SW480 (cell line): ENCODE results near the gene COG2.
"Not testable (repeated sequence)": the region's sequence is repeated elsewhere in the genome, so short reads cannot be mapped to it uniquely, and the experiment has no call there.

ENCODE experiments used
- DNase-seq: peaks from one replicate; pipeline ENCODE4 v3.0.0-alpha.2; 2016; ENCODE audit warnings: low spot score

The COG2 gene, protein sequence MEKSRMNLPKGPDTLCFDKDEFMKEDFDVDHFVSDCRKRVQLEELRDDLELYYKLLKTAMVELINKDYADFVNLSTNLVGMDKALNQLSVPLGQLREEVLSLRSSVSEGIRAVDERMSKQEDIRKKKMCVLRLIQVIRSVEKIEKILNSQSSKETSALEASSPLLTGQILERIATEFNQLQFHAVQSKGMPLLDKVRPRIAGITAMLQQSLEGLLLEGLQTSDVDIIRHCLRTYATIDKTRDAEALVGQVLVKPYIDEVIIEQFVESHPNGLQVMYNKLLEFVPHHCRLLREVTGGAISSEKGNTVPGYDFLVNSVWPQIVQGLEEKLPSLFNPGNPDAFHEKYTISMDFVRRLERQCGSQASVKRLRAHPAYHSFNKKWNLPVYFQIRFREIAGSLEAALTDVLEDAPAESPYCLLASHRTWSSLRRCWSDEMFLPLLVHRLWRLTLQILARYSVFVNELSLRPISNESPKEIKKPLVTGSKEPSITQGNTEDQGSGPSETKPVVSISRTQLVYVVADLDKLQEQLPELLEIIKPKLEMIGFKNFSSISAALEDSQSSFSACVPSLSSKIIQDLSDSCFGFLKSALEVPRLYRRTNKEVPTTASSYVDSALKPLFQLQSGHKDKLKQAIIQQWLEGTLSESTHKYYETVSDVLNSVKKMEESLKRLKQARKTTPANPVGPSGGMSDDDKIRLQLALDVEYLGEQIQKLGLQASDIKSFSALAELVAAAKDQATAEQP

DNA sequence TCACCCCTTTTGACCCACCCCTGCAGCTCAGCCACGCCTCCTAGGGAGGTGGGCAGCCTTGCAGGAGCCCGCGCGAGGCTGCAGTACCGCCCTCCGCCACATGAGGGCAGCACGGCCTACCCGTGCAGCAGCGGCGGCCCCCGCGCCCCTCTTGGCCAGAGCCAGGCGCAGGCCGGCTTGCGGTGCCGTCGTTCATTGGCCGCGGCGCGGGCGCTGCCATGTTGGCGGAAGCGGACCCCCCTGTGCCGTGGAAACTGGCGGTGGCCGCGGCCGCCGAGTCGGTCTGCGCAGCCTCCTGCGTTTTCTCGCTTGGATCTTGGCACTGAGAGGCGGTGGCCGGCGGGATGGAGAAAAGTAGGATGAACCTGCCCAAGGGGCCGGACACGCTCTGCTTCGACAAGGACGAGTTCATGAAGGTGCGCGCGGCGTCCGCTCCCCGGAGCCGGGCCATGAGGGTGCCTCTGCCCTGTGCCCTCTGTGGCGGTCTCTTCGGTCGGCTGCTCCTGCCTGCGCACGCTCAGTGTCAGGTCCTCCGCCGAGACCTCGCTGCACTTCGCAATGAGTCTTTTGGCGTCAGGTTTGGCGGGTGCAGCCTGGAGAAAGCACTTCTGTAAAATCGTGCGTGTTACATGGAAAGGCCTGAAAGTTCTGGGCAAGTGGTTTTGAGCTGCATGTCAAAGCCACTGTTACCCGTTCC lies at the start of gene COG2:
COG2 (plus strand) TSS at position 219 of the 697 bp plus-strand sequence; CDS start at position 345, 126 bp downstream.
- peak; percentile 88 for DNase-seq

DNA sequence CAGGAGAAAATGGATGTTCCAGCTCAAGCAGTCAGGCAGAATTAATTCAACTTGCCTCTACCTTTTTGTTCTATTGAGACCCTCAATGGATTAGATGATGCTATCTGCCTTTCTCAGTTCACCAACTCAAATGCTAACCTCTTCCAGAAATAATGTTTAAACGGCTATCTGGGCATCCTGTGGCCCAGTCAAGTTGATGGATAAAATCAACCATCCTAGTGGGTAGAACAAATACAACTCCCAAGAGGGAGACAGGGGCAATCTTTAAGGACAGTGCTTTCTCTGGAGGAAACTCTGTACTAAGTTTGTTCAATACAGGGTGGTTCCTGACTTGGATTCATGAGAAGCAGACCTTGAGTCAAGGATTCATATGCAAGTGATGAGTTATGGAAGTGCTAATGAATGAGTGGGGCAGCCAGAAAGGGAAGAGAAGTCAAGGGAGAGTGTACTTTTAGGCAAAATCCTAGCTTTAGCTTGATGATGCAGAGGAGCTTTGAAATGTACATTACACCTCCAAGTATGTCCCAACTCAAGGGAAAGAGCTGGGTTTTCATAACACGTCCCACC lies 49.4 kb upstream of the COG2 start:
- no peak for DNase-seq

DNA sequence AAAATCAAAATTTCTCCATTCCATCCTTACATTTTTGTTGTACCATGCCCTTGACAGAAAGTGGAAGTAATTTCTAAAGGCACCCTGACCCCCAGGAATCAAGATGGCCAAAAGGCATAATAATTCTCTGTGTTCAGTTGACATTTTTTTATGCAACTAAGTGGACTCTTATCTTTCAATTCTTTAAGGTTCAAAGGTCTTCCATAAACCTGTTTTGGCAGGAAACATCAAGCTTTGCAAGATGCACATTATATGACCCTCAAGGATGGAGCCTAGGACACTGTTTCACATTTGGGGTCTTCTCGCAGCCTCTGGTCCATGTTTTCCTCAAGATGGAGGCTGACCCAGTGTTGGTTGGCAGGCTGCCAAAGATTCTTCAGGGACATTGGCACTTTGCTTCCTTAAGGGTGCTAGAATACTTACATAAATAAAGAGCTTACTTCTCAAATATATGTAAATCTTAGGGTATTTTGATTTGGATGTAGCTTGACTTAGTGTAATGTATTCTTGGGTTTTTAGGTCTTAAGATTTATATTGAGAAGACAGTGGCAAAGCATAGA lies 48.0 kb upstream of the COG2 start:
- no peak for DNase-seq

DNA sequence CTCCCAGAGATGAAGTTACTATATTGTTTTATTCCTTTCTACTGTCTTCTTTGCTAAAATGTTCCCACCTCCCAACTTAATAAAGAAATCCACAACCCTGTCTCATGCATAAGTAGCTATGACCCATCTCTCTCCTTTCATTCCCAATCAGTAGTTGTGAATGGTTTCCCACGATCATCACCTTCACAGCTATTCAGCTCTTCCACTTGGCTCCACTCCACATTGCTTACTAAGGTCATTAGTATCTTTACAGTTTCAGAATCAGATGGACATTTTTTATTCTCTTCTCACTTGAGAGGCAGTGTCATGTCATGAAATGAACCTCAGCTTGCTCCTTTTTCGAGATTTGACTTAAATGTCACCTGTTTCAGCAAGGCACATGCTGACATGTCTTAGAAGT lies 47.1 kb upstream of the COG2 start:
- no peak for DNase-seq

DNA sequence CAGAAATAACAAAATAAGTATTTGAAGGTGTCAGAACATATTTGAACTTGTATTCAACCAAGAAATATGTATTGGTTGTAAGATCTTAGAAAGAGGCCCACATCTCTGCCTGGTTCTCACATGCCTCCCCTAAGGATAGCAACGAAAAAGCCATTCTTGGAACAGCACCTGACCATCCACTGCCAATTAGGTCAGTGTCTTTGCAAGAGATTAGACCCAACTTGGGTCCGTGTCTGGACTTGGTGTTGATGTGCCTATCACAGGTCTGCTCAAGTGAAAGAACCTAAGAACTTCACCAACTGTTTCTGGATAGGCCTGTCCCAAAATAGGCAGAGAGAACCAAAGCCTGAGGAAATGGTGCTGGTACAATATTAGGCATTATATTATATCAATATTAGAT lies 46.0 kb upstream of the COG2 start:
- DNase-seq: no peak

DNA sequence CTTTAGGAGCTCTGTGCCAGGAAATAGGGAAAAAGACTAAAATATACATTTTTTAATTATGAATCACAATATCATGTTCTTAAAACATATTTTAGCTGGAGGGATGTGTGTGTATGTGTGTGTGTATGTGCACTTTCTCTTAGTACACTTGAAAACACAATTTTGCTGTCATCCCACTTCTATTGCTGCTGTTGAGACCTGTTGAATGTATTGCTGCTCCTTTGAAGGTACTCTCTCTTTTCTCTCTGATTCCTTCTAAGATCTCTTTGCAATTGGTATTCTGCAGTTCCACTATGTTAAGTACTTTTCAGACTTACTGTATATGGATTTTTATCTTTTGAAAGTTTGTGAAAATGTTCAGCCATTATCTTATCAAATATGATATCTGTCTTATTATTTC lies 43.5 kb upstream of the COG2 start:
- no peak for DNase-seq

DNA sequence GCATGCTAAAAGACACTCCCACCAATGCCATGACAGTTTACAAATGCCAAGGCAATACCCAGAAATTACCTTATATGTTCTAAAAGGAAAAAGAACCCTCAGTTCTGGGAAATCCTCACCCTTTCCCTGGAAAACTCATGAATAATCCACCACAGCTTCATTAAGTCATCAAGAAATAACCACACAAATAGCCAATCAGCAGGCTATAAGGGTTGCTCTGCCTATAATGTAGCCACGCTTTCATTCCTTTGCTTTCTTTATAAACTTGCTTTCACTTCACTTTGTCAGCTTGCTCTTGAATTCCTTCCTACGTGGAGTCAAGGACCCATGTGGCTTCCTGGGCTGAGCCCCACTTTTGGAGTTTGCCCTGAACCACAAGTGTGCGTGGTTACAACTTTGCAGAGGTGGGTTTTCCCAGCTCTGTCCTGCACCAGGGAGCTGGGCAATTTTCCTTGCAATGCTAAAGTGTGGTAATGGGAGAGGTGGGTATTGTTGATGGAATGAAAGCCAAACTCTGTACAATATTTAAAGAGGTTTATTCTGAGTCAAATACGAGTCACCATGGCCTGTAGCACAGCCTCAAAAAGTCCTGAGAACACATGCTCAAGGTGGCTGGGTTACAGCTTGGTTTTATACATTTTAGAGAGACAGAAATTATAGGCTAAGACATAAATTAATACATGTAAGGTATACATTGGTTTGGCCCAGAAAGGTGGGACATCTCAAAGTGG lies 42.2 kb upstream of the COG2 start:
- no peak for DNase-seq

DNA sequence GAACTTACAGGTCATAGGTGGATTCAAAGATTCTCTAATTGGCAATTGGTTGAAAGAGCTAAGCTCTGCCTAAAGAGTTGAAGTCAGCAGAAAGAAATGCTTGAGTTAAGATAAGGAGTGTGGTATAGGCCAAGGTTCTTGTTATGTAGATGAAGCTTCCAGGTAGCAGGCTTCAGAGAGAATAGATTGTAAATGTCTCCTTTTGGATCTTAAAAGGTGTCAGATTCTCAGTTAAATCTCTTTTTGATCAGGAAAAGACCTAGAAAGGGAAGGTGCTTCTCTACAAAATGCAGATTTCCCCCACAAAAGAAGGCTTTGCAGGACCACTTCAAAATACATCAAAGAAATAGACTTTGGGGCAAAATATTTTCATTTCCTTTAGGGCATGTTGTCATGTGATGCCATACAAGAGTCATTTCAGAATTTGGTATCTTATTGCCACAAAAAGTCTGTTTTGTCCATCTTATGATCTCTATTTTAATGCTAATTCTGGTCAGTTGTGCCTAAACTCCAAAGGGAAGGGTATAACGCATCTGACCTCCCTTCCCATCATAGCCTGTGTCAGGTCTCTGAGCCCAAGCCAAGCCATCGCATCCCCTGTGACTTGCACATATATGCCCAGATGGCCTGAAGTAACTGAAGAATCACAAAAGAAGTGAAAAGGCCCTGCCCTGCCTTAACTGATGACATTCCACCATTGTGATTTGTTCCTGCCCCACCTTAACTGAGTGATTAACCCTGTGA lies 41.5 kb upstream of the COG2 start:
- not testable (repeated sequence) for DNase-seq

DNA sequence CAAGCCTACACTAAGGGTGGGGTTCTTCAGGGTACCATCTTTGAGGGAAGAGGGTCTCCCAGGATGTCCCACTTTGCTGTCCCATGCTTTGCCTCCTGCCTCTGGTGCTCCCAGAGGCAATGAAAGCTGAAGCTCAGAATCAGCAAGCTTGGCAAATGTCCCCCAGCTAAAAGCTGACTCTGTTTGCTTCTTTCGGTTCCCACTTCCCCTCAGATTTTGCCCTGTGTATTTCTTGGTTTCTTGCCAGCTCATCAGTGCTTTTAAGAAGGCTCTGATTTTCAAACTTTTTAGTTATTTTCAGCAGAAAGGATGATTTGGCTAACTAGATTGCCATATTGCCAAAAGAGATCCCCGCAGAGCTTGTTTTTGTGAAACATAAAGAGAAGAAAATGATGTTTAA lies 33.1 kb upstream of the COG2 start:
- DNase-seq: no peak

DNA sequence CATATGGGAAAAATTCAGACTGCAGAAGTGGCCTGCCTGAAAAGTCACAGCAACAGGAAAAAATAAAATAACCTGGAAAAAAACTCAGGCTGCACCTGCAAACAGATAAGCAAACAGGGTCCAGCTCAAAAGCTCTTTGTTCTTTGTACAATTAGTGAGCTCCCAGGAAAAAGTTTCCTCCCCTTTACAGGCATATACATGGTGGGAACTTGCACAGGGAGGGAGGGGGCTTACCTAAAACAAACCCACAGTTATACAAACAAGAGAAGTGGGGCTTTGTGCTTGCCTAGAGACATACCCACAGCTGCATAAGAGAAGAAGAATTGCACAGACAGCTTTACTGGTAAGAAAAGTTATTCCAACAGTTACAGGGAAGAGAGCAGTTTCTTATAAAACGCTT lies 31.7 kb upstream of the COG2 start:
- DNase-seq: no peak

DNA sequence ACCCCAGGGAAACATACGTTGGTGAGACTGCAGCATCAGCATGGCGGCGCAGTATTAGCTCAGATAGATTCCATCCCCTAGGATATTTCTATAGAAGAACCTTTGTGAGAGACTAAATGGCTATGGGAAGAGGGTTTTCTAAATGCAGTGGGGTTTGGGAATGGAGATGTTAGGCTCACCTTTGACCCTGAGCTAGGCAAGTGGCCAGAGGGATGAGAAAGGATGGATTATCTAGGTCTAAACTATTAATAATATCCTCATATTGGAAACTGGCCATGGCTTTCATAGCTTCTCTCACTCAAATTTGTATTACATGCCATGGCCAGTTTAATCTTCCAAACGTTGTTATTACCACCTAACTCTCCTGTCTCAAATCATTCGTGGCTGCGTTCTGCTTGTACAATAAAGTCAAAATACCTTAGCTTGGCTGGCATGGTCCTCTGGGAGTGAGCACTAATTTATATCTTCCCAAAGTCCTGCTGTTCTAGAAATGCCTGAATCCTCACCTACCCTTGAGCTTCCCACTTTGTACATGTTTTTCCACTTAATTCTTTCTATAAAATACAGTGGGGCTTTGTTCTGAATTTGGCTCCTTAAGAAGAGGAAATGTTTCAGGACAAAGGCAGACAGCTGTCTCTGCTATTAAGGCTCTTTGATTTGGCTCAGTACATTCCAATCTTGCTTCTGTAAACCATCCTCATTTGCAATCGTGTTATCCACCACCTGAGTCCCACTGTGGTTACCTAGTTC lies 31.0 kb upstream of the COG2 start:
- no peak for DNase-seq

DNA sequence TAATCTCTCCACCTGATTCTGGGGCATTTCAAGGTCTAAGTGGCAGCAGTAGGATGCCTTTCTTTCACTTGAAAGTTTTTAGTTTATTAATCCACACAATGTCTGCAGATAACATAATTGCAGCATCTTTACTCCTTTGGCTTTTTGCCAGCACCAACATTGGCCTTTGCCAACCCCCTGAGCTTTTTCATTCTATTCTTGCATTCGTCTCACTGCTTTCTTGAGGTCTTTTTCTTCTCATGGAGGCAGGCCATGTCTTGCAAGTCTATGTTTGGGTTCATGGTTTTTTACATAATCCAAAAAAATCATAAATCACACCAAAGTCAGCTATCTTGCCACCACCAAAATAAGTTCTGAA lies 30.4 kb upstream of the COG2 start:
- DNase-seq: no peak

DNA sequence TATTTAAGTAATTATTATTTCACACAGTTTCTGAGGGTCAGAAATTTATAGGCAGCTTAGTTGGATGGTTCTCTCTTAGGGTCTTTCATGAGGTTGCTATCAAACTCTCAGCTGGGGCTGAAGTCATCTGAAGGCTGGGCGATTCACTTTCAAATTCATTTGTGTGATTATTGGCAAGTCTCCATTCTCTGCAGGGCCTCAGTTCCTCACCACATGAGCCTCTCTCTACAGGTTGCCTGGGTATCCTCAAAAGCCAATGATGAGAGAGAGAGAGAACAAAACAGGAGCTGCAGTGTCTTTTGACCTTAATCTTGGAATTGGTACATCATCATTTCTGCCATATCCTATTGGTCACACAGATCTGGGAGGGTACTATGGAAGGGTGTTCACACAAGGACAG lies 29.6 kb upstream of the COG2 start:
- DNase-seq: no peak

DNA sequence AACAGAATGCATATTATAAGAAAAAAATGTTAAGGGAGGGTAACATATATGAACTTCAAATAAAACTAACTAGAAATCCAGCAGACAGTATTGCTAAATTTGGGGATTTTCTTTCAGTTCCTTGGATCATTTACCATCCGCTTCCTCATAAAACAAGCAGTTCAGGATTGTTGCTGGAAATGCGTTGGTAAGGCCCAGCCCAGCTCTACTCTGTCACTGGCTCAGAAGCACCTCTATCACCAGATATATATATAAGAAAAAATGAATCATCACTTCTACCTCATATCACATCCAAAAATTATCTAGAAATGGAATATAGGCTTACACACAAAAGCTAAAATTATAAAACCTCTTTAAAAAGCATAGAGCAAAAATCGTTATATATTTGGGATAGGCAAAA lies 28.2 kb upstream of the COG2 start:
- DNase-seq: no peak

DNA sequence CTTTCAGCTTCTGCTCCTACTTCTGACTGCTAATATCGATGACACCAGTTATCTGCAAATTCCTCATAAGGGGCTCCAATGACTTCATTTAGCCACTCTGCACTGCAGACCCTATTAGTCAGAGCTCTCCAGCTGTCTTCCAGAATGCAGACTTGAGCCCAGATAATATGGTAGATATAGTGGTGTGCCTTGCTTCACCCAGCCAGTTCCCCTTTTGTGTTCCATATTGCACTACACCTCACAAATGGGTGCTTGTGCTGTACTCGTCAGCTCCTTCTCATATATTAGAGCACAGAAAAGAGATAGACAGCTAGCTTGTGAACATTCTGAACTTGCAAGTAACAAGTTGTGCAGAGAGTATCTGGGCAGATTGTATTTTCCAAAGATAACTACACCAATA lies 23.7 kb upstream of the COG2 start:
- no peak for DNase-seq

DNA sequence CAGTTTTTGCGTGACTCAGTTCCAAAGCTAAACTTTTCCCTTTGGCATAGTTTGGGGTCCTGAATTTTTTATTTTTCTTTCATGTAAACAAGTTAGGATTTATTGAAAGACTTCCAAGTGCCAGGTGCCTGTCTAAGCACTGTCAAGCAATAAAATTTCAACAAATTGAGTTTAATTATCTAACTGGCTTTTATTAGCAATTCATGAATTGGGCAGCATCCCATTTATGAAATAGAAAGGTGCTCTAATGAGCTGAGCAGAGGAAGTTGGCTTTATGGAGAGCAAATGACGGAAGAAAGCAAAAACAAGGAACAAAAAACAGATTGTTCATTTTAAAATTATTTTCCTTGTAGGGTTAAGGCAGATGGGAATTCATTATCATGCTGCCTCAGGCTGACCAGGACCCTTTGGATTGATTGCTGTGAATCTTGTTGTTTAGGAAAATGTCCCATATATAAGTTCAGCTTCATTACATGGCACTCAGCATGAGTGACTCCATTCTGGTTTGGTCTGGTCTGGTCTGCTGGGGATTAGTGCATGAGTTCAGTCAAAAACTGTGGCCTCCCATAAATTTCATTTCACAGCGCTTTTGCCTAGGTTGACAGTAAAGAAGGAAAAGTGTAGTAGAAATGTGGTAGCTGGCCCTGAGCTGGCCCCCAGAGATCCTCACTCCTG lies 21.5 kb upstream of the COG2 start:
- DNase-seq: no peak

DNA sequence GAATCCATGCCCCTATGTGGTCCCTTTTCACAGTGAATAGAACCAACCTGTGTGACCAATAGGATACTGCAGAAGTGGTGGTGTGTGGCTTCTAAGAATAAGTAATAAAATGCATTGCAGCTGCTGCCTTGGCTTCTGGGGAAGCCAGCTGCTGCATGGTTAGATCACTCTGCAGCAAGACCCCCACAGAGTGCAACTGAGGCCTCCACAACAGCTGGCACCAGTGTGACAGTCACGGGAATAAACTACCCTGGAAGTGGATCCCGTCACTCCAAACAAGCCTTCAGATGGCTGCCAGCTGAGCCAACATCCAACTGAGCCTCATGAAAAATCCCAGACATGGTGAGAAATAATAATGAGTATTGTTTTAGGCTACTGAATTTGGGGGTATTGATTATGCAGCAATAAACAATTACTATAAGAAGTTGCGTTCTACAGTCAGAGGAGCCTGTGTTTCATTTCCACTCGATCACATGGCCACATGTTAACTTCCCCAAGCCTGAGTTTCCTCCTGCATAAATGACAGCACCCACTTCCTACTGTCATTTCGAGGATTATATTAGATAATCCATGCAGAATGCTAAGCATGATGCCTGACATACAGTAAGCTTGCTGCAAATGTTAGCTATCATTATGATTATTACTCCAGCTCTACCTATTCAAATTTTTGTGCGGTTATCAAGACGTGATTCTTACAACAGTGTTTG lies 20.8 kb upstream of the COG2 start:
- DNase-seq: no peak

DNA sequence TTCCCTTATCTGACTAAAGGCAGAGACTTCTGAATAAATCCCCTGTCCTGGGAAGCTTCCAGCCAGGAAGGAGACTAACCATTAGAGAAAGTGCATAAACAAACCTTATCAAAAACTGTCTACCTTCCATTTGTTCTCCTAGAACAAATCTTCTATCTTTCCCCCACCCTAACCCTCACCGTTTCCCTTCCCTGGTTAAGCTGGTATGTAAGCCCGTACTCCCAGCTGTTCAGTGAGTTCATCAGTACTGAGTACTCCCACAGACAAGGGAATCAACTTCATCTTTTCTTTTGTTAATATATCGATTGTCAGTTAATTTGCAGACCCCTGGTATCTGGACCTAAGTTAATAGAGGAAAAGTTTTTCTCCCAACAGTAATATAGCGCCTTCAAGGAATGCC lies 20.1 kb upstream of the COG2 start:
- no peak for DNase-seq

DNA sequence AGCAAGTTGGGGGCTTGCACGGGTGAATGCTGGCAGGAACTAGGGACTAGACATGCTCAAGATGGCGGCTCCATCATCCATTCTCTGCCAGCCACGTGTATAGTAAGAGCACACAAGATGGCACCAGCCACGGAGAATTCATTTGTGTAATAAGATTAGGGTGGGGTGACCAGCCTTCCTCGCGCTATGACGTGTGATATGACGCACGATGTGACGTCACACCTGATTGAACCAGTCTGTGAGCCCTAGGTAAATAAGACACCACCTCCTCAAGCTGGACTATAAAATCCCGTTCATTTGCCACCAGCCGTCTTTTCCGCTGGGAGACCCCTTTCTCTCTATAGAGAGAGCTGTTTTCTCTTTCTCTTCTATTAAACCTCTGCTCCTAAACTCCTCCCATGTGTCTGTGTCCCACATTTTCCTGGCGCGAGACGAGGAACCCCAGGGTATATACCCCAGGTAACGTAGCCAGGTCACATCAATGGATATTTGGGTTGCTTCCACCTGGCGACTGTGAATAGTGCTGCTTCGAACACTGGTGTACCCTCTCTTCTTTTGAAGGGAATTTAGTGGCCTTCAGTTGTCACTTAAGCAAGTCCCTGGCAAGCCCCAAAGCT lies 18.1 kb upstream of the COG2 start:
- no peak for DNase-seq
